Neural cell (in vitro differentiated cells): ENCODE data around the gene C1QTNF9. TPM values are rescaled to one million over a fixed set of nuclear protein-coding genes. Genes with fewer than 3 reads are reported as not detected.

ENCODE experiments used
- H2AFZ ChIP-seq: fragments of 200-600, 300-800 bp; sonication (generic), shearing (Covaris generic); 2 replicates; pipeline ENCODE4 v1.6.0; 2014; ENCODE audit warnings: low read depth, mild to moderate bottlenecking, antibody characterized with exemption, low read length, moderate library complexity
- H3F3A ChIP-seq: fragments of 200-600 bp; shearing (Covaris generic); 2 replicates; pipeline ENCODE4 v1.6.1; 2016; ENCODE audit warnings: mild to moderate bottlenecking, moderate library complexity, mixed read lengths, antibody characterized with exemption, low read length; ENCODE audit not compliant: insufficient read depth, poor library complexity, severe bottlenecking
- H3K27ac ChIP-seq: fragments of 200-600, 300-800 bp; sonication (generic), shearing (Covaris generic); 2 replicates; pipeline ENCODE4 v1.5.1; 2014; ENCODE audit warnings: mild to moderate bottlenecking, low read length, moderate library complexity
- H3K27me3 ChIP-seq: fragments of 300-800, 200-600 bp; sonication (generic), shearing (Covaris generic); 2 replicates; pipeline ENCODE4 v1.6.0; 2014; ENCODE audit warnings: mild to moderate bottlenecking, low read depth, low read length, moderate library complexity; ENCODE audit not compliant: insufficient read depth
- H3K36me3 ChIP-seq: fragments of 300-800, 200-600 bp; sonication (generic), shearing (Covaris generic); 2 replicates; pipeline ENCODE4 v1.5.1; 2014; ENCODE audit warnings: mild to moderate bottlenecking, antibody characterized with exemption, low read length, moderate library complexity; ENCODE audit not compliant: insufficient read depth
- H3K4me2 ChIP-seq: fragments of 300-800, 200-600 bp; sonication (generic), shearing (Covaris generic); 2 replicates; pipeline ENCODE4 v1.6.0; 2014; ENCODE audit warnings: mild to moderate bottlenecking, low read length
- H3K4me3 ChIP-seq: fragments of 300-800, 200-600 bp; sonication (generic), shearing (Covaris generic); 2 replicates; pipeline ENCODE4 v1.5.1; 2014; ENCODE audit warnings: mild to moderate bottlenecking, low read length, moderate library complexity
- H3K79me2 ChIP-seq: fragments of 200-600 bp; shearing (Covaris generic); replicated peaks from 2 replicates; pipeline ENCODE4 v1.6.0; 2014; ENCODE audit warnings: mild to moderate bottlenecking, low read length, moderate library complexity; ENCODE audit not compliant: insufficient read depth
- H3K9ac ChIP-seq: fragments of 300-800, 200-600 bp; sonication (generic), shearing (Covaris generic); 2 replicates; pipeline ENCODE4 v1.6.1; 2016; ENCODE audit warnings: mild to moderate bottlenecking, low read length, mixed read lengths
- H3K9me2 ChIP-seq: fragments of 200-600 bp; shearing (Covaris generic); 2 replicates; pipeline ENCODE4 v1.6.1; 2016; ENCODE audit warnings: mild to moderate bottlenecking, low read length, mixed read lengths; ENCODE audit not compliant: insufficient read depth
- H3K9me3 ChIP-seq: fragments of 200-600, 300-800 bp; sonication (generic), shearing (Covaris generic); 2 replicates; pipeline ENCODE4 v1.6.1; 2016; ENCODE audit warnings: mild to moderate bottlenecking, mixed run types, low read length, moderate library complexity, mixed read lengths
- H4K20me1 ChIP-seq: fragments of 200-600 bp; shearing (Covaris generic); 2 replicates; pipeline ENCODE4 v1.6.1; 2016; ENCODE audit warnings: mild to moderate bottlenecking, mixed run types; ENCODE audit not compliant: insufficient read depth
- EP300 ChIP-seq: fragments of 450-650 bp; conservative IDR thresholded peaks from 2 replicates; pipeline ENCODE4 v1.6.1; 2014; ENCODE audit warnings: antibody characterized with exemption, mild to moderate bottlenecking, moderate library complexity; ENCODE audit not compliant: poor library complexity, severe bottlenecking
- EZH2 ChIP-seq: fragments of 200-600, 300-800 bp; shearing (Covaris generic), sonication (generic); IDR thresholded peaks from 2 replicates; pipeline ENCODE4 v1.6.1; 2014; ENCODE audit warnings: antibody characterized with exemption, low read length, borderline replicate concordance, mild to moderate bottlenecking; ENCODE audit not compliant: insufficient read depth, poor library complexity, severe bottlenecking
- MXI1 ChIP-seq: fragments of 450-650 bp; conservative IDR thresholded peaks from 2 replicates; pipeline ENCODE4 v1.6.1; 2014; ENCODE audit warnings: antibody characterized with exemption, mild to moderate bottlenecking; ENCODE audit not compliant: poor library complexity, severe bottlenecking
- POLR2AphosphoS5 ChIP-seq: IDR thresholded peaks from 2 replicates; pipeline ENCODE4 v1.6.1; 2012
- RAD21 ChIP-seq: fragments of 450-650 bp; conservative IDR thresholded peaks from 2 replicates; pipeline ENCODE4 v1.6.1; 2014; ENCODE audit warnings: antibody characterized with exemption, mild to moderate bottlenecking, moderate library complexity
- REST ChIP-seq: IDR thresholded peaks from 2 replicates; pipeline ENCODE4 v1.6.1; 2012; ENCODE audit warnings: borderline replicate concordance
- SMC3 ChIP-seq: fragments of 450-650 bp; conservative IDR thresholded peaks from 2 replicates; pipeline ENCODE4 v1.6.1; 2014; ENCODE audit warnings: antibody characterized with exemption, mild to moderate bottlenecking, moderate library complexity; ENCODE audit not compliant: poor library complexity
- TAF1 ChIP-seq: IDR thresholded peaks from 2 replicates; pipeline ENCODE4 v1.6.1; 2012; ENCODE audit warnings: low read depth
- polyA plus RNA-seq: library from polyadenylated mRNA; depleted of rRNA; stranded (reverse); fragments of >200 nt; gene quantifications from 2 replicates; pipeline ENCODE4 v1.2.3, GENCODE V29; 2014
- TF ChIP-seq, protein P1 (sequence below): fragments of 450-650 bp; IDR thresholded peaks from 2 replicates; pipeline ENCODE4 v1.5.1; 2014; ENCODE audit warnings: antibody characterized with exemption, mild to moderate bottlenecking, moderate library complexity; ENCODE audit not compliant: poor library complexity, severe bottlenecking

C1QTNF9 gene
- polyA plus RNA-seq, 1 donor from 2014 or later: not detected

GRCh38 chr13:24276306-24276705 is 33.1 kb upstream of the C1QTNF9 start:
- H3K27ac ChIP-seq: no peak overlapping the region
- no peaks in the 10 kb centered on the region for H3K36me3 ChIP-seq
- no peaks in the 10 kb centered on the region for H4K20me1 ChIP-seq
- no peak overlapping the region for H3K9ac ChIP-seq
- no peaks in the 10 kb centered on the region for H3K9me2 ChIP-seq
- H3F3A ChIP-seq: no peaks in the 10 kb centered on the region
- TF ChIP-seq POLR2AphosphoS5 (no peak), SMC3 (no peak), EP300 (no peak), RAD21 (no peak), TAF1 (no peak), MXI1 (no peak), REST (no peak), EZH2 (no peak)
- TF ChIP-seq, protein P1, sequence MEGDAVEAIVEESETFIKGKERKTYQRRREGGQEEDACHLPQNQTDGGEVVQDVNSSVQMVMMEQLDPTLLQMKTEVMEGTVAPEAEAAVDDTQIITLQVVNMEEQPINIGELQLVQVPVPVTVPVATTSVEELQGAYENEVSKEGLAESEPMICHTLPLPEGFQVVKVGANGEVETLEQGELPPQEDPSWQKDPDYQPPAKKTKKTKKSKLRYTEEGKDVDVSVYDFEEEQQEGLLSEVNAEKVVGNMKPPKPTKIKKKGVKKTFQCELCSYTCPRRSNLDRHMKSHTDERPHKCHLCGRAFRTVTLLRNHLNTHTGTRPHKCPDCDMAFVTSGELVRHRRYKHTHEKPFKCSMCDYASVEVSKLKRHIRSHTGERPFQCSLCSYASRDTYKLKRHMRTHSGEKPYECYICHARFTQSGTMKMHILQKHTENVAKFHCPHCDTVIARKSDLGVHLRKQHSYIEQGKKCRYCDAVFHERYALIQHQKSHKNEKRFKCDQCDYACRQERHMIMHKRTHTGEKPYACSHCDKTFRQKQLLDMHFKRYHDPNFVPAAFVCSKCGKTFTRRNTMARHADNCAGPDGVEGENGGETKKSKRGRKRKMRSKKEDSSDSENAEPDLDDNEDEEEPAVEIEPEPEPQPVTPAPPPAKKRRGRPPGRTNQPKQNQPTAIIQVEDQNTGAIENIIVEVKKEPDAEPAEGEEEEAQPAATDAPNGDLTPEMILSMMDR: no peak
- H3K27me3 ChIP-seq: no peaks in the 10 kb centered on the region
- H3K4me3 ChIP-seq: no peak overlapping the region
- no peak overlapping the region for H3K4me2 ChIP-seq
- H3K9me3 ChIP-seq: no peaks in the 10 kb centered on the region
- no peaks in the 10 kb centered on the region for H3K79me2 ChIP-seq
- H2AFZ ChIP-seq: no peak overlapping the region

- Histone ChIP-seq H2AFZ (no peak overlapping the region), H3K9me2 (no peaks in the 10 kb centered on the region), H3K36me3 (no peaks in the 10 kb centered on the region), H3K4me2 (no peak overlapping the region), H3K9me3 (no peaks in the 10 kb centered on the region), H3K4me3 (no peak overlapping the region), H3K27me3 (no peaks in the 10 kb centered on the region), H4K20me1 (no peaks in the 10 kb centered on the region), H3K79me2 (no peaks in the 10 kb centered on the region), H3F3A (no peaks in the 10 kb centered on the region), H3K27ac (no peak overlapping the region), H3K9ac (no peak overlapping the region)
- TF ChIP-seq SMC3 (no peak), EZH2 (no peak)
These were observed 32.5 kb upstream of the C1QTNF9 start for GRCh38 chr13:24276861-24277260.

GRCh38 chr13:24277761-24278160 is 31.6 kb upstream of the C1QTNF9 start:
- TF ChIP-seq SMC3: no peak
- no peak for TF ChIP-seq TAF1
- TF ChIP-seq POLR2AphosphoS5: no peak
- TF ChIP-seq EZH2: no peak
- TF ChIP-seq REST: no peak
- no peak for TF ChIP-seq EP300
- no peak for TF ChIP-seq MXI1
- no peak for TF ChIP-seq RAD21
- TF ChIP-seq, protein P1: no peak
- Histone ChIP-seq H3K27me3 (no peaks in the 10 kb centered on the region), H3K9ac (no peak overlapping the region), H3K4me3 (no peak overlapping the region), H3K36me3 (no peaks in the 10 kb centered on the region), H4K20me1 (no peaks in the 10 kb centered on the region), H2AFZ (no peak overlapping the region), H3K9me3 (no peaks in the 10 kb centered on the region), H3F3A (no peaks in the 10 kb centered on the region), H3K27ac (no peak overlapping the region), H3K9me2 (no peaks in the 10 kb centered on the region), H3K79me2 (no peaks in the 10 kb centered on the region), H3K4me2 (no peak overlapping the region)
